Measurements from ENCODE around the gene VCL.
A peak's percentile ranks its signal among the peaks of the same experiment; 100 is the strongest.

The VCL gene

DNA sequence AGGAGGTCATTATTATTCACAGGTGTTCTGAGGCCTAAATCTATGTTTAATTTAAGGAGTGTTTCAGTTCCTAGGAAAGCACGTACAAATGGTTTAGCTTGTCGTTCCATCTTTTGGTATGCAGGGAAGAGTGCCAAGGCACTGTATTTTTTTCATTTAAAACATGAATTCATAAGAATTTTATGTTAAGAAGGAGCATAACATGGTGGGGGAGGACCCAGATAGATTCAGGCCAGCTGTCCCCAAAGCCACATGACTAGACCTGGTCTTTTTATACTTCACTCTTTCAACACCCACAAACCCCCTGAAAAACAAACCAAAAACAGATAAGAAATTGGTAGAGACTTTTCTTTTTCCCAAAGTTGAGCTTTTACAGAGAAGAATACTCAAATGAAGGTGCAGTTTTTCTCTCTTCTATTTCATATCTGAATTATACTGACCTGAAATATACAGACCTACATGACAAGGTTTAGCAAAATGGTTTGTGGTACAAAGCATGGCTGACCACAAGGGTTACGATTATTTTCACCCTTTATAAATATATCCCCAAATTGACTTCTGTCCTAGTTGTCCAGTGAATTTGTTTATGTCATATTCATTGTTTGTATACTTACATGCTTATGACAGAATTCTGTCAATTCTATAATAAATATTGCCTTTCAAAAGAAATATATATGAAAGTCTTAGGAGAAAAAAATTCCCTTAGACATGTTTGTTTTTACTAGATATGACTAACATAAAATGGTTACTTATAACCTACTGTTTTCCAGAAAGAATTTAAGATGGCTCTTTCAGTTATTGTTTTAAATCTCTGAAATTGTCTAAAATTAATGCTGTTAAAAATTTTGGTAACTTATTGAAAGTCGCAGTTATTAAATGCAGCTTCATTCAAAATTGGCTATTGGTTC lies 81.4 kb downstream of the VCL start:
- H3K36me3 ChIP-seq (replicated peaks): peaks cover 43% of the 10 kb centered on the region
- no peak for DNase-seq
- peak overlapping the region; percentile 57 for H3K27ac ChIP-seq
- H3K27me3 ChIP-seq (replicated peaks): no peaks in the 10 kb centered on the region
- no peak overlapping the region for H3K4me3 ChIP-seq (ENCODE audit: low read depth, low read length)
- TF ChIP-seq, protein P1, sequence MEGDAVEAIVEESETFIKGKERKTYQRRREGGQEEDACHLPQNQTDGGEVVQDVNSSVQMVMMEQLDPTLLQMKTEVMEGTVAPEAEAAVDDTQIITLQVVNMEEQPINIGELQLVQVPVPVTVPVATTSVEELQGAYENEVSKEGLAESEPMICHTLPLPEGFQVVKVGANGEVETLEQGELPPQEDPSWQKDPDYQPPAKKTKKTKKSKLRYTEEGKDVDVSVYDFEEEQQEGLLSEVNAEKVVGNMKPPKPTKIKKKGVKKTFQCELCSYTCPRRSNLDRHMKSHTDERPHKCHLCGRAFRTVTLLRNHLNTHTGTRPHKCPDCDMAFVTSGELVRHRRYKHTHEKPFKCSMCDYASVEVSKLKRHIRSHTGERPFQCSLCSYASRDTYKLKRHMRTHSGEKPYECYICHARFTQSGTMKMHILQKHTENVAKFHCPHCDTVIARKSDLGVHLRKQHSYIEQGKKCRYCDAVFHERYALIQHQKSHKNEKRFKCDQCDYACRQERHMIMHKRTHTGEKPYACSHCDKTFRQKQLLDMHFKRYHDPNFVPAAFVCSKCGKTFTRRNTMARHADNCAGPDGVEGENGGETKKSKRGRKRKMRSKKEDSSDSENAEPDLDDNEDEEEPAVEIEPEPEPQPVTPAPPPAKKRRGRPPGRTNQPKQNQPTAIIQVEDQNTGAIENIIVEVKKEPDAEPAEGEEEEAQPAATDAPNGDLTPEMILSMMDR (IDR thresholded peaks at IDR 0.05; ENCODE audit: low read depth, low read length, missing control alignments): no peak
- in situ Hi-C loops (cut with HindIII; ENCODE audit: low pct_ligation_motif_present, low sequenced_read_pairs): no loop called here

DNA sequence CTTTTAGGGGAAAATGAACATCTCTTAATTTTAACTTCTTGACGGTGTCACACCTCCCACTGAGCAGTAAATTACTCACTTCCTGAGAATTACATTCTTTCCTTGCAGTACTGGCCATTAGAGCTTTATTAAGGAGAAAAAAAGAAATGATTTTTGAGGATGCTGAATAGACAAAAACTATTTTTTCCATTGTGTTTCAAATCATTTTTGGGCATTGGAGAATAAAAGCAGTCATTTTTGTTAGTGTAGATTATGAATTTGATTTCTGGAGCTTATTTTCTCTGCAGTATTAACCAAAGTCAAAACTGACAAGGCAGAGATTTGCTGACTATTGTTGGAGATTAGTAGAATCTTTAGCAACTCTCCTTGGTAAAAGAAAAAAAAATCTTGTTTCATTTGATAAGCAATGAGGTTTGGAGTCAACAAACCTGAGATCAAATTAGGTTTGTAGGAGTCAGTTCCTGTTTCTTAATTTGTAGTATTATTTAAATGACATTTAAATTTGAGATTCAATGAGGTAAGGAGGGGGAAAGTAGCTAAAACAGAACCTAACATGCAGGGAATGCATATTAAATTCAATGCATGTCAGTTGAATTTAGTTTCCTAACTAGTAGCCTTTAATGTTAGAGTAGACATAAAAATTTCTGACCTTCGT lies 82.1 kb downstream of the VCL start:
- no peak overlapping the region for H3K4me3 ChIP-seq (ENCODE audit: low read depth, low read length)
- TF ChIP-seq, protein P1 (IDR thresholded peaks at IDR 0.05; ENCODE audit: low read depth, low read length, missing control alignments): no peak
- peaks cover 42% of the 10 kb centered on the region for H3K36me3 ChIP-seq (replicated peaks)
- peak overlapping the region; percentile 57 for H3K27ac ChIP-seq
- H3K27me3 ChIP-seq (replicated peaks): no peaks in the 10 kb centered on the region
- DNase-seq: no peak
- in situ Hi-C loops (cut with HindIII; ENCODE audit: low pct_ligation_motif_present, low sequenced_read_pairs): no loop called here

DNA sequence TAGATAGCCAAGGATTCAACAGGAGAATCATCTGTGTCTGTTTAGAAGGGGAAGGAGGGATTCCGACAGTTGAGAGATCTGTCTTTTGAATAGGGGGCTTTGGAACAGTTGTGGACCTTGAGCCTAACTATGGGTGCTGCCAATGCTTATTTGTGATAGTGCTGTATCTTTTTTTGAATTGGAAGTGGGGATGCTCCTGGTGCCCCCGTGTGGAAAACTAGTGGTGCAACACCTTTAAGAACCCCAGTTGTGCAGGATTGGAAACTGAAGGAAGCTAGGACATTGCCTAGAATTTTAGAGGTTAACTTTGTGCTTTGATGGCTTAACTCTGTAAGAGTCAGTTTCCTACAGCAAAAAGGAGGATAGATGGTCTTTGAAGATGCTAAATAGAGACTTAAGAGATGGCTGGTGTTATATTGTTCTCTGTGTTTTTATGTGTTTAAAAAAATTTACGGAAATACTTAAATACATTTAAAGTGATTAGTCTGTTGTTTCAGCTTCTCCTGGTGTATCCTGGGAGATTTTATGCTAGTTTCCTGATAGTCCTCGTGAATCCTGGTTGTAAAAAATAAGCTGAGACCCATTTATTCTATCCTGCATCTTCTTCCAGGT lies 83.4 kb downstream of the VCL start:
- H3K27me3 ChIP-seq (replicated peaks): no peaks in the 10 kb centered on the region
- no peak overlapping the region for H3K4me3 ChIP-seq (ENCODE audit: low read depth, low read length)
- H3K36me3 ChIP-seq (replicated peaks): peaks cover 41% of the 10 kb centered on the region
- DNase-seq: peak; percentile 49
- no peak overlapping the region for H3K27ac ChIP-seq
- in situ Hi-C loops (cut with HindIII; ENCODE audit: low pct_ligation_motif_present, low sequenced_read_pairs): no loop called here
- TF ChIP-seq, protein P1 (IDR thresholded peaks at IDR 0.05; ENCODE audit: low read depth, low read length, missing control alignments): peak; percentile 84

DNA sequence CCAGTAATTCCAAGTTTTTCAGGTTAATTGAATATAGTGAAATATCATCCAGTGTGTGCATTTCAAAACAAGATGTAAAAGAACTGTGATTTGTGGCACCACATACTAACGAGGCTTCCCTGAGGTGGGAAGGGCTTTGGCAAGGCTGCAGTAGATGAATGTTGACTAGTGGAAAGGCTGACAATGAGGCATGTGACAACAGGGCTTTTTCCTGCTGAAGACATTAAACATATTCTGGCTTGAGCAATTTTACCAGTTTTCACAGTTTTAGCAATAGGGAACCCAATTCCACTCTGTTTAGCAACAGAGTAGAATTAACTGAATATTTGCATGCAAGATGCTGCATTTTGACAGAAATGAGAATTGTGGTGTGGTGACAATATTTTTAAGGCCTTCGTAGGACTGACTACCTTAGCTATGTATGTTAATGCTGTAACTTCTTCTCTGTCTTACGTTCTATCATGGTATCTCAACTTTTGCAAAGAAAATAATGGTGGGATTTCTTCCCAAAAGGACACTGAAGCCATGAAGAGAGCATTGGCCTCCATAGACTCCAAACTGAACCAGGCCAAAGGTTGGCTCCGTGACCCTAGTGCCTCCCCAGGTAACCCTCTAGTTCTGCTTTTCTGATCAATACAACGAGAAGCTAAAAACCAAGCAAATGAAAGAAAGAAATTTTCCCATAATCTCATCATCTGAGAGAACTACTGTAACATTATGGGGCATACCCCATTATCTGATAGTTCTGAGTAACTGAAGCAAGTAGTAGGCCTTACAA lies 84.2 kb downstream of the VCL start:
- Histone ChIP-seq H3K27ac (no peak overlapping the region), H3K4me3 (ENCODE audit: low read depth, low read length) (no peak overlapping the region), H3K27me3 (replicated peaks) (no peaks in the 10 kb centered on the region), H3K36me3 (replicated peaks) (peaks cover 40% of the 10 kb centered on the region)
- TF ChIP-seq, protein P1 (IDR thresholded peaks at IDR 0.05; ENCODE audit: low read depth, low read length, missing control alignments): no peak
- DNase-seq: no peak
- in situ Hi-C loops (cut with HindIII; ENCODE audit: low pct_ligation_motif_present, low sequenced_read_pairs): no loop called here

DNA sequence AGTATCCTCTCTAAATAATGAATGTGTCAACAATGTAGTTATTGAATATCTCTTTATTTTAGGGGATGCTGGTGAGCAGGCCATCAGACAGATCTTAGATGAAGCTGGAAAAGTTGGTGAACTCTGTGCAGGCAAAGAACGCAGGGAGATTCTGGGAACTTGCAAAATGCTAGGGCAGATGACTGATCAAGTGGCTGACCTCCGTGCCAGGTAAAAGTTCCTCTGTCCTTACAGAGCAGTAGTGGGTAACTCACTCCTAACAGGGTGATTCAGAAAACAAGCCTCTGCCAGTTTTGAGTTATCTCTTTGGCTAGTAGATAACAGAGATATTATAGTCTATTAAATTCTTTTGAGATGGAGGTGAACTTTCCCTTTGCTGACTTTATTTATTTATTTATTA lies 85.4 kb downstream of the VCL start:
- Histone ChIP-seq H3K36me3 (replicated peaks) (peaks cover 43% of the 10 kb centered on the region), H3K4me3 (ENCODE audit: low read depth, low read length) (no peak overlapping the region), H3K27me3 (replicated peaks) (no peaks in the 10 kb centered on the region), H3K27ac (no peak overlapping the region)
- no peak for DNase-seq
- TF ChIP-seq, protein P1 (IDR thresholded peaks at IDR 0.05; ENCODE audit: low read depth, low read length, missing control alignments): no peak
- in situ Hi-C loops (cut with HindIII; ENCODE audit: low pct_ligation_motif_present, low sequenced_read_pairs): no loop called here
